AG10803 (cell line): ENCODE results near the gene SMG6.
A peak's percentile ranks its signal among the peaks of the same experiment; 100 is the strongest.

ENCODE experiments used
- DNase-seq: peaks from one replicate; pipeline ENCODE4 v3.0.0; 2010; ENCODE audit warnings: low read depth
- H3K4me3 ChIP-seq: 2 replicates; pipeline ENCODE4 v1.5.1; 2011; ENCODE audit warnings: mild to moderate bottlenecking, low read length, control low read depth
- TF ChIP-seq, protein P1 (sequence below): conservative IDR thresholded peaks from 2 replicates; pipeline ENCODE4 v1.5.1; 2011; ENCODE audit warnings: mild to moderate bottlenecking, low read length, control low read depth, inconsistent platforms

Gene SMG6

DNA sequence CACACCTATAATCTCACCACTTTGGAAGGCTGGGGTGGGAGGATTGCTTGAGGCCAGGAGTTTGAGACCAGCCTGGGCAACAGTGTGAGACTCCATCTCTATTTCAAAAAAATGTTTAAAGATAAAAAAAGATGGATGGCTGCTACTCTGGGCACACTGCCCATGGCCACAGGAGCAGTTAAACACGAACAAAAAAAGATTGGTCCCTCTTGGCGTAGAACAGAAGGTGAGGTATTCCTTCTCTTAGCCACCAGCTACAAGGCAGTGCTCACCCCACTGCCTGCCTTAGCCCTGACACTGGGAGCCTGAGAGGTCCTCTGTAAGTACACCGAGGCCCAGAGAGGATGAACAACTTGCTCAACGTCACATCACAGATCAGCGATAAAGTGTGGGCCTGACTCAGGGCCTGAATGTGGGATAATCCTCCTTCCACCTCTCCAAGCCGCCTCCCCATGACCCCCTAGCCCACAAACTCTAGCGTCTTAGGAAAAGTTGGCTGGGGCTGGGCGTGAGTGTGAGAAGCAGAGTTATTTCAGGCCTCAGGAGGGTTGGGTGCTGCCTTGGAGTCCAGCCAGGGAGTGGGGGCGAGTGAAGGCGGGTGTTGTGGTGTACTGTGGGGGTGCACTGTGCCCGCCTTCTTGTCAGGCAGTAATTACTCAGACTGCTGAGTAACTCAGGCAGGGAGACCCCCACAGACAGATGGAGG lies 275.9 kb downstream of the SMG6 start:
- no peak overlapping the region for H3K4me3 ChIP-seq
- no peak for DNase-seq
- TF ChIP-seq, protein P1, sequence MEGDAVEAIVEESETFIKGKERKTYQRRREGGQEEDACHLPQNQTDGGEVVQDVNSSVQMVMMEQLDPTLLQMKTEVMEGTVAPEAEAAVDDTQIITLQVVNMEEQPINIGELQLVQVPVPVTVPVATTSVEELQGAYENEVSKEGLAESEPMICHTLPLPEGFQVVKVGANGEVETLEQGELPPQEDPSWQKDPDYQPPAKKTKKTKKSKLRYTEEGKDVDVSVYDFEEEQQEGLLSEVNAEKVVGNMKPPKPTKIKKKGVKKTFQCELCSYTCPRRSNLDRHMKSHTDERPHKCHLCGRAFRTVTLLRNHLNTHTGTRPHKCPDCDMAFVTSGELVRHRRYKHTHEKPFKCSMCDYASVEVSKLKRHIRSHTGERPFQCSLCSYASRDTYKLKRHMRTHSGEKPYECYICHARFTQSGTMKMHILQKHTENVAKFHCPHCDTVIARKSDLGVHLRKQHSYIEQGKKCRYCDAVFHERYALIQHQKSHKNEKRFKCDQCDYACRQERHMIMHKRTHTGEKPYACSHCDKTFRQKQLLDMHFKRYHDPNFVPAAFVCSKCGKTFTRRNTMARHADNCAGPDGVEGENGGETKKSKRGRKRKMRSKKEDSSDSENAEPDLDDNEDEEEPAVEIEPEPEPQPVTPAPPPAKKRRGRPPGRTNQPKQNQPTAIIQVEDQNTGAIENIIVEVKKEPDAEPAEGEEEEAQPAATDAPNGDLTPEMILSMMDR, result no peak

- H3K4me3 ChIP-seq, result peak overlapping the region; percentile 50
- TF ChIP-seq, protein P1, result peak; percentile 76
- DNase-seq, result peak; percentile 55
Observed at GRCh38 chr17:2025622-2026309, 277.8 kb downstream of the SMG6 start.

- TF ChIP-seq, protein P1, result no peak
- H3K4me3 ChIP-seq, result peak within 1 kb of the TSS; percentile 50
- DNase-seq, result peak; percentile 55
Observed at GRCh38 chr17:2025220-2025621, 278.4 kb downstream of the SMG6 start, which contains the start of gene RTN4RL1. RTN4RL1 (minus strand) TSS chr17:2025334; CDS start chr17:2024865, 469 bp downstream.

DNA sequence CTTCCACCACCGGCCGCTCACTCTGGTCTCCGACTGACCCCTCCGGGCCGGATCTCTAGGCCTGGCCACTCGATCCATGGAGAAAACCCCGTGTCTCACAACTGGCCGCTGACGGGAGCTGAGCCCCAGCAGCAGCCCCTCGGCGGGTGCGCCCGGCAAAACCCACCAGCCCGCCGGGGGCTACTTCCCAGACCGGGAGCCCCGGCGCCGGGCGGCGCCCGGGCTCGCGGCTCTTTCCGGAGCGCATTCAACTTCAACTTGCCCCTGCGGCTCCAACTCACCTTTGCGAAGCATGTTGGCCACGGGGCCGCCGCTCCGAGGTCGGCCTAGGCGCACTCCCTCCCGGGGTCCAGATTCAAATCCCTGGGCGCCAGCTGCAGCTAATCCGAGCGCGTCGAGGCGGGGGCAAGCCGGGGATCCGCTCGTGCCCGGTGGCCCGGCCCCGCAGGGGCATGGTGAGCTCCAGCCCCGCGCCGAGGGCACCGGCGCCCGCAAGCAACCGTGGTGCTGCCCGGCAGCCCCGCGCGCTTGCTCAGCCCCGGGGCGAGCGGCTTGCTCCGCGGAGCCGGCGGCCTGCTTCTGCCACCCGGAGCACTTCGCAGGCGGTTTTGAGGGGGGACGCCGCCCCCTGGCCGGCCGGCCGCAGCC lies 278.9 kb downstream of the SMG6 start:
- no peak for DNase-seq
- TF ChIP-seq, protein P1, result no peak
- H3K4me3 ChIP-seq, result peak overlapping the region; percentile 50

DNA sequence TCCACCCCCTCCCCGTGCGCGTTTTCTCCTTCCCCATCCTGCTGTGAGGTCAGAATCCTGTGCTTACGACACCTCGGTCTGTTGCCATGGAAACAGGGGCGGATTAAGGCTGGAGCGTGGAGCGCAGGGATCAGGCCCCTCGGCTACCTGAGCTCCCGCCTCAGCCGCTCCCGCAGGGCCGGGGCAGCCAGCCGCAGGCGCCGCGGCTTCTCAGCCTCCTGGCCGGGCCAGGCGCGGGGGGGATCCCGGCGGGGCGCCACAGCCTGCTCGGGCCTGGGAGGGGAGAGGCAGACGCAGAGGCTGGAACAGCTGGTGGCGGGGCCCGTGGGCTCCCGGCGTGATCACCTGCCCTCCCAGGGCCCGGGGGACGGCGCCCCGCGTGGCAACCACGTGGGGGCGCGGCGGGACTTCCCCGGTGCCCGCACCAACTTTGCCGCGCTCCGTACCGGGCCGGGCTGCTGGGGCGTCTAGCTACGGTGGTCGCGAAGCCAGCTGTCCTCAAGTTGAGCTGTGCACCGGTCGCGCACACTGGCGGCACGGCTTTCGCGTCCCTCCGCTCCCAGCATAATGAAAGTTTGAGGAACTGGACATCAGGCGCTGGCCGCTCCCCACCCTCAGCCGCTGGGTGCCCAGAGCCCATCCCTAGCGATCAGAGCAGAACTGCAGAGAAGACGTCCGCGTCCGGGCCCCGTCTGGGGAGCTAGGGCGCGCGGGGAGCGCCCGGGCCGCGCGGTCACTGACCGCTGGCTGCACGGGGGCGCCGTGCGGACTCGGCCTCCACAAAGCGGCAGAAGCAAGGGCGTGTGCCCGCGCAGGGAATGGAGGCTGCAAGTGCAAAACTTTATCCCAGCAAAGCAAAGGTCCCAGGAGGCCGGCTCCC lies 279.7 kb downstream of the SMG6 start:
- peak overlapping the region; percentile 47 for H3K4me3 ChIP-seq
- DNase-seq, result peak; percentile 43
- TF ChIP-seq, protein P1, result no peak

- no peak for DNase-seq
- TF ChIP-seq, protein P1, result no peak
- H3K4me3 ChIP-seq, result no peak overlapping the region
Observed at GRCh38 chr17:2023256-2023655, 280.3 kb downstream of the SMG6 start.
